G401.6 (cell line): ENCODE measurements around the gene FSCN2.

Source experiments
- FAIRE-seq: peaks from 2 replicates; lab custom pipeline; 2012; peaks lifted over from hg19 to GRCh38; lab: Jason Lieb, UNC

Gene FSCN2

GRCh38 chr17:81542431-81543338 lies 14.5 kb downstream of the FSCN2 start:
- FAIRE-seq, result no peak

- FAIRE-seq, result no peak
These were observed 15.1 kb downstream of the FSCN2 start for GRCh38 chr17:81543339-81543675.

DNA sequence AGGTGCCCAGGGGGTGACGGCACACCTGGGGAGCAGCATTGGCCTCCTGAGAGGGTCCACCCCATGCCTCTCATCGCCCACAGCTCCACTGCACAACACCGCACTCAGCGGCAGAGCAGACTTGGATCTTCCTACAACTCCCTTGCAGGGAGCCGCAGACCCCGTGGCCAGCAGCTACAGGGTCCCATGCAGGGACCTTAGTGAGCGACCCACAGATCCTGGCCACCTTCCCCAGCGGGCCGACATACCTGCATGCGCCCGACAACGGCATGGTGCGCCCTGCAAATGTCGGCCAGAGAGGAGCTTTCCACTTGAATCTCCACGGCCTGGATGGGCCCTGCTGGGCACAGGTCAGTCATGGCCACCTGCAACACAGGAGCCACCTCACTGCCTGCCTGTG lies 15.6 kb downstream of the FSCN2 start:
- no peak for FAIRE-seq

DNA sequence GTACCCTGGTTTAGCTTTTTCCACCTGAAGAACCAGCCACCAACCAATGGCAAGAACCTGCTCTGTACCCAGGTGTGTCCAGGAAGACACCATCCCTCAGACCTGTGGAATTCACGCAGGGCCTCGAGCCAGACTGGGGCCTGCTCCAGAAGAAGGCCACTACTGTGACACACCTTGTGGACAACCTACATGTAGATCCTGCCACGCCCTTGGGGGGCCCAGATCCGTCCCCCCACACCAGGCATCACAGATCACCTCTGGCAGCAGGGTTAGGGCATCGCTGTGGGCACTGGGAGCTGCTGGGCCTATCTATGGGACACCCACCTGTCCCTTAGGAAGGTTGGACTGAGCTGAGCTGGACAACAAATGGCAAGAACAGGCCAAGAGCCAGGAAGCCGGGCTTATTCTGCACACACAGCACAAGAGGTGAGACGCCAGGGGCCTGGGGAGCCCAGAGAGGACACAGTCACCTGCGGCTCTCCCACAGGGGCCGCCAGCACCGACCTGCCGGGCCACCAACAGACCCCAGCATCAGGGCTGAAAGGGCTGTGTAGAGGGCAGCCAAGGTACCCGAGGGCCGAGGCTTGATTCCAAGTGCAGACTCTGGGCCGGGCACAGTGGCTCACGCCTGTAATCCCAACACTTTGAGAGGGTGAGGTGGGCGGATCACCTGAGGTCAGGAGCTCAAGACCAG lies 16.3 kb downstream of the FSCN2 start:
- no peak for FAIRE-seq

DNA sequence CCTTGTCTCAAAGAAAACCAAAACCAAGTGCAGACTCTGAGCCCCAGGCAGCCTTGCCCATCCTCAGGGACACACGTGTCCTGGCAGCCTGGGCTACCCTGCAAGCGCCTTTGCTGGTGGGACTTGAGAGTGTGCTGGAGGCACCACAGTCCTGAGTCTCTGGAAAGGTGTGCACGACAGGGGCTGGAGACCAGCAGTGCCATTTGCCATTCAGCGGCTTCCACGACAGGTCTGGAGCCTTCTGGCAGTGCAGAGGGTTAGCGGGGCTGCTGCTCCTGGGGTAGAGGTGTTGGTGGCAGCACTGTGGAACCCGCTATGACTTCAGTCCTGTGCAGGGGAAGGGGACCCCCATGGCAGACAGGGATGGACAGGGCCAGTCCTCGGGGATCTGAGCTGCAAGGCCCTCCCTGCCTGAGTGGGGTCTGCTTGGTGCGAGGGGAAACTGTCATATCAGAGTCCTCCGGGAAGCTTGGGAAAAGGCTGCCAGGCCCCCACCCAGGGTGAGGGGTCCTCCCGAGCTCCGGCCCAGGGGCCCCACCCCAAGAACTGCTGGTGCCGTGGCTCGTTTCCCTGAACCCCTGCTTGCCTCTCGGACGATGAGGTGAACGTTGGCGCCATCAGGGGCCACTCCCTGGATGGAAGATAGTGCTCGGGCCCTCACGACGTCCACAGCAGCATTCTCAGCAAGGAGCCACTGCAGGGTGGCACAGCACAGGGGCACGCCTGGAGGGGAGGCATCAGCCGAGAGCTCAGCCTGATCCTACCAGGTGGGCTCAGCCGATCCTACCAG lies 17.2 kb downstream of the FSCN2 start:
- no peak for FAIRE-seq

DNA sequence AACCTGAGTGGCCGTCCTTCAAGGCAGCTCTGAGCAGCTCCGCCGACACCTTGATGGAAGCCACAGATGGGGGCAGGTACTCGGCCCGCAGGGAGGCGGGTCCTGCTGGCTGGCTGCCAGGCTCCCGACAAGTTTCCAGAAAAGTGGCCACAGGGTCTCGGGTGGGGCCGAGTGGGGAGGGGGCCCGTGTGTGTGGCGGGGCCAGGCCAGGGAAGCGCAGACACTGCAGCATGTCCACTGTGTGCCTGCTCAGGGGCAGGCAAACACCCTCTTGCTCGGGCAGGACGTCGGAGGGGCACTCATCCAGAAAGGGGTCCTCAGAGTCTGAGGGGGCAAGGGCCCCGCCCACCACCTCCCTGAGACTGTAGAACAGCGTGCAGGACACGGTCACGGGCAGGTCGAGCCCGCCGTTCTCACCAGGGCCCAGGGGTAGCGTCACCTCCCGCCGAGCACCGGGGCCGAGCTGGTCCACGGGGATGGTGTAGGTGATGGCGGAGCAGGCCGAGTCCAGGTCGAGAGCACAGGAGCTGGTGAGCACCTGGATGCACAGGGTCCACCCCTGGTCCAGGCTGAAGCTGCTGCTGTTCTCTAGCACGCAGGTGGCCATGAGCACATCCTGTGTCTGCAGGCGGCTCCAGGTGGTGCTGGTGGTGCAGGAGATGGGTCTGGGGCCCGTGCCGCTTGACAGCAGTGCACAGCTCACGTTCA lies 18.9 kb downstream of the FSCN2 start:
- FAIRE-seq, result no peak

DNA sequence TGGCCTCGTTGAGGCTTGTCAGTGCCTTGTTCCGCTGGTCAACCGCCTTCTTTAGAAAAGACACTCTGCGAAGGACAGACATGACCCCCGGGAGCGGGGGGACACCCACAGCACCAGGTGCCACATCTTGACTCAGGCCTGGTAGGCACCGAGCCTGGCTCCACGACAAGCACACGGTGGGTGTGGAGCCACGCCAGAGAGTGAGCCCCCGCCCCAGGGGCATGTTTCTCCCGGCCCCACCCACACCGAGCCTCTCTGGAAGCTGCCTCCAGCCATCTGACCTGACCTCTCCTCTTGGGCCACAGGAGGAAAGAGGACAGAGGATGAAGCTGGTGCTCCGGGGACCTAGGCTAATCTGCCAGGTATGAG lies 19.4 kb downstream of the FSCN2 start:
- FAIRE-seq, result no peak

GRCh38 chr17:81549031-81549557 lies 20.9 kb downstream of the FSCN2 start:
- FAIRE-seq, result no peak

GRCh38 chr17:81549826-81550225 lies 21.6 kb downstream of the FSCN2 start:
- no peak for FAIRE-seq

DNA sequence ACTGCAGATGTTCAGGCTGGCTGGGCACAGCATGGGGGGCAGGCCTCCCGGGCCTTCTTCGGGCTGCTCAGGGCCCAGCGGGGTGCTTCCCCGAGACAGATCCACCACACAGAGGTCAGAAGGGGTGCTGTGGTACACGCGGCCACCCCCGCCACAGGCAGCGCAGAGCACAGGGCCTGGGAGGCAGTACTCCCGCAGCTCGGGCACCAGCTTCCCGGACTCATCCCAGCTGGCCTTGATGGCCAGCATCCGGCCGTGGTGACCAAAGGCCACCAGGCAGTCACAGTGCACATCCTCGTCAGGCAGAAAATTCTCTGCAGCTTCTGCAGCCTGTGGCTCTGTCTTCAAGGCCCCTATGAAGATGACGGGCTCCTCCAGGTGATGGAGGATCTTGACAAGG lies 22.1 kb downstream of the FSCN2 start:
- no peak for FAIRE-seq

DNA sequence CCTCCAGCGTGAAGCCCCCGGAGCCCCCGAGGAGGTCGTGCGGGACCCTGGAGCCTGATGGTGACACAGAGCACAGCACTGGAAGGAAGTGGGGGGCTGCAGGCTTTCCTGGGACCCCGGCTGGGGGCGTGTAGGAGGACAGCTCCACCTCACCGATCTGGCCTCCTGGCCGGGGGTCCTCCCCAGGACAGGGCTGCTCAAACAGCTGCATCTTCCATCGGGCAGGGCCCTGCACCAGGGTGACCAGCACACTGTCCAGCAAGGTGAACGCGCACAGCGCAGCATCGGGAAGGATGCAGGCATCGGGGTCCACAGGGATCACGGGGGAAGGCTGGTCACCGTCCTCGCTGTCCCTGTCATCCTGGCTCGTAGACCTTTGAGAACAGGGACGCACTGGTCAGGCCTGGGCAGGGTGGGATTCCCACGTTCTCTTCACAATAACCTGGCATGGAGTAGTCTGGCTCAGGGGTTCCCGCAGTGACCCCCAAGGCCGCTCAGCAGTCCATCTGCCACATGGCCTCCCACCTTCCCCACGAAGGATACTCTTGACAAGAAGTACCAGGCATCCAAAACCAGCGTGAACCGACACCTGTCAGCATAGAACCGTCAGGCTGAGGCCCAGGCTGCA lies 22.8 kb downstream of the FSCN2 start:
- no peak for FAIRE-seq

GRCh38 chr17:81551458-81552243 lies 23.5 kb downstream of the FSCN2 start:
- FAIRE-seq, result no peak

DNA sequence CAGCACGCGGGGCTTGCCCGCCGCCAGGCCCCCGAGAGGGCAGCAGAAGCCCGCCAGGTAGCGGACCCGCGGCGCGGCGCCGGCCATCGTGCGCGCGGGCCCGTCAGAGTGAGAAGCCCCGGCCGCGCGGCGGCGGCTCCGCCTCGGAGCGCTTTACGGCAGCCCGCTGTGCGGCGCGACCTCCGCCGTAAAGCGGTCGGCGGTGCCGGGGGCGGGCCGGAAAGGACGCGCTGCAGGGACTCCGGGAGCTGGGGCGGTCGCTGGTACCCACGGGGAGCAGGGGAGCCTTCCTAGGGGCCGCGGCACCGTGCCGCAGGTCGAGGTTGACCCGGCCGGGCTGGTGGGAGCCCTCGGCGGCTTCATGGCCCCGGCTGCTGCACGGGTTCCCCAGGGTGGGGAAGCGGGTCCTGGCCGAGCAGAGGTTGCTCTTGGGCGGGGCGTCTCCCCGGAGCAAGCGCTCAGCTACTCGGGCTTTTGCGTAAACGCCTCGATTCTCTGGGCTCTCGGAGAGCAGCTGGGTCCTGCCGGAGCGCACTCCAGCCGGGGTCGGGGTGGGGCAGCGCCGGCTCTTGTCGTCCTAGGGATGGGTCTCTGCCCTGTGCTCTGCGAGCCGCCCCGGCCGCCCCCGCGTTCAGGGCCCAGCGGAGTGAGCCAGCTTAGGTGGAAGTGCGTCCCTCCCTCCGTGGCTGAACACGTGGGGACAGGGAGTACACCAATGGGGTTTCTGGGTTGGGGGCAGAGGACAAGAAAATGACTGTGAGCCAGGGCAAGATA lies 24.3 kb downstream of the FSCN2 start, which contains the start of gene FAAP100:
Gene FAAP100, minus strand, starts transcription at position 110 of the 774 bp plus-strand sequence. Its CDS starts 23 bp downstream, at position 87.
- FAIRE-seq, result no peak

- FAIRE-seq, result peak; percentile 88
These were observed 24.9 kb downstream of the FSCN2 start for GRCh38 chr17:81553018-81553615.

- FAIRE-seq, result peak; percentile 42
These were observed 25.5 kb downstream of the FSCN2 start for GRCh38 chr17:81553616-81554181.

- FAIRE-seq, result no peak
These were observed 28.1 kb downstream of the FSCN2 start for GRCh38 chr17:81556175-81556691.

GRCh38 chr17:81556863-81557262 lies 28.7 kb downstream of the FSCN2 start:
- FAIRE-seq, result no peak

DNA sequence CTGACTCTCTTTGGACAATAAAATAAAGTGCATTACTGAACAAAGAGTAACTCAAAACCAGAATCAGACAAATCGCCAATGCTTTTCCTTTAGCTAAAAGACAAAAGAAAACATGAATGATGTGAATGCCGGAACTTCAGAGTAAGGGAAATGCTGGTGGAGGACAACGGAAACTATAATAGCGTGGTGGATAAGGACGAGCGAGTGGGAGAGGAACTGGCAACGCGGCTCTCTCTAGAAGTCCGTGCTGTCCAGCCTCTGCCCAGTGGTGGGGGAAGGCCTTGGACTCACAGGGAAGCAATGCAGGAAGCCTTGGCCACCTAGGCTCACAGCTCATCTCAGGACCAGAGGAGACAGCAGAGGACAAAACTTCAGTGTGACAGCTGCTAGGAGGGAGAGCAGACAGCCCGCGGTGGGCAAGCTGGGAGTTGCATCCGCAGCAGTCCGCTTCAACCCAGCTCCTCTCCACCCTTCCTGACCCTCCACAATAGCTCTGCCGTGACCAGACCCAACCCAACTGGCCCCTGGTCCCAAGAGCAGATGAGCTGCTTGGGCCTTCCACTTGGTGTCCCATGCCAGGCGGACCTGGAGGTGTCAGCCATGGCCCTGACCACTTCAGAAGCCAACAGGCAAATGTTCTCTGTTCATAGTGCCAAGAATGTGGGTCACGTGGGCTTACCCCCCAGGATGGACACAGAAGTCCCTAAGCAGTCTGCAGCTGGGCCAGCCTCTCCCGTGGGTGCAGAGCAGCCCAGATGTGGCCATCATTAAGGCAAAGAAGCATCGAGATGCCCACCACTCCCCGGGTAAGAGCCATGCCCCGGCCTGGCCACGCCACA lies 29.3 kb downstream of the FSCN2 start:
- no peak for FAIRE-seq
